Upper lobe of right lung (tissue), 1 donor: Measurements from ENCODE around the gene DNAJB8. TPM values are rescaled to one million over a fixed set of nuclear protein-coding genes. Genes with fewer than 3 reads are reported as not detected.

Source experiments
- ATAC-seq: fragments of 200-7000 bp; cut with Tn5 transposase; one replicate; pipeline ENCODE4 v1.9.1; 2020; ENCODE audit warnings: mild to moderate bottlenecking, moderate library complexity
- DNase-seq: peaks from one replicate; pipeline ENCODE4 v3.0.0-alpha.2; 2020
- H3K27ac ChIP-seq: fragments of 200-600 bp; one replicate; pipeline ENCODE4 v1.8.0; 2022
- H3K27me3 ChIP-seq: fragments of 200-600 bp; one replicate; pipeline ENCODE4 v1.8.0; 2022; ENCODE audit warnings: mild to moderate bottlenecking
- H3K36me3 ChIP-seq: fragments of 200-600 bp; one replicate; pipeline ENCODE4 v1.8.0; 2022
- H3K4me1 ChIP-seq: fragments of 200-600 bp; one replicate; pipeline ENCODE4 v1.8.0; 2022
- H3K4me3 ChIP-seq: fragments of 200-600 bp; one replicate; pipeline ENCODE4 v1.8.0; 2022; ENCODE audit warnings: mild to moderate bottlenecking
- H3K9me3 ChIP-seq: fragments of 200-600 bp; one replicate; pipeline ENCODE4 v1.8.0; 2022
- CTCF ChIP-seq: fragments of 200-600 bp; IDR thresholded peaks from one replicate; pipeline ENCODE4 v1.8.0; 2022; ENCODE audit warnings: antibody characterized with exemption
- intact Hi-C: fragments of 100-400 bp; cut with DNase I; formaldehyde crosslinking; loops from one replicate; pipeline ENCODE4 v1.11.0; 2022
- total RNA-seq: library from RNA; stranded (reverse); fragmentation: NEBNext Ultra II Directional; extraction: Animal tissue kit (Norgen Biotek cat#: 25700); gene quantifications from one replicate; pipeline ENCODE4 v1.2.1, GENCODE V29; 2021
- donor health status: DM: no; HTN: yes; CAD: no; lungs with severe emphysema.

The DNAJB8 gene
- total RNA-seq, 1 donor from 2014 or later = not detected

- Histone ChIP-seq H3K27ac (peak overlapping the region; percentile 85), H3K4me1 (peaks cover 36% of the 10 kb centered on the region), H3K9me3 (no peaks in the 10 kb centered on the region), H3K27me3 (peaks cover 98% of the 10 kb centered on the region), H3K4me3 (peak overlapping the region; percentile 60), H3K36me3 (no peaks in the 10 kb centered on the region)
- intact Hi-C loops = loop anchor here (10.0 kb wide), 1 partner anchor 84 kb away; no protein-coding TSS in a partner anchor
- DNase-seq (peak; percentile 34), ATAC-seq (no peak)
- TF ChIP-seq CTCF = no peak
Measured at GRCh38 chr3:128490915-128491690, 24.4 kb upstream of the DNAJB8 start.

- Histone ChIP-seq H3K4me1 (peaks cover 36% of the 10 kb centered on the region), H3K27ac (peak overlapping the region; percentile 85), H3K4me3 (peak overlapping the region; percentile 60), H3K36me3 (no peaks in the 10 kb centered on the region), H3K9me3 (no peaks in the 10 kb centered on the region), H3K27me3 (peaks cover 98% of the 10 kb centered on the region)
- peak; percentile 62 for DNase-seq
- intact Hi-C loops = loop anchor here (10.0 kb wide), 1 partner anchor 84 kb away; no protein-coding TSS in a partner anchor
- ATAC-seq = no peak
- TF ChIP-seq CTCF = no peak
Measured at GRCh38 chr3:128490650-128490914, 23.9 kb upstream of the DNAJB8 start.

- DNase-seq = peak; percentile 69
- Histone ChIP-seq H3K27ac (peak overlapping the region; percentile 85), H3K36me3 (no peaks in the 10 kb centered on the region), H3K4me3 (peak overlapping the region; percentile 60), H3K9me3 (no peaks in the 10 kb centered on the region), H3K27me3 (peaks cover 99% of the 10 kb centered on the region), H3K4me1 (peaks cover 36% of the 10 kb centered on the region)
- intact Hi-C loops = loop anchor here (10.0 kb wide), 1 partner anchor 85 kb away; no protein-coding TSS in a partner anchor
- peak; percentile 2 for ATAC-seq
- no peak for TF ChIP-seq CTCF
Measured at GRCh38 chr3:128489927-128490649, 23.4 kb upstream of the DNAJB8 start.

- H3K4me3 ChIP-seq = peak overlapping the region; percentile 60
- no peaks in the 10 kb centered on the region for H3K36me3 ChIP-seq
- intact Hi-C loops = no loop called here
- ATAC-seq (no peak), DNase-seq (no peak)
- H3K4me1 ChIP-seq = peaks cover 36% of the 10 kb centered on the region
- H3K27ac ChIP-seq = peak overlapping the region; percentile 85
- H3K27me3 ChIP-seq = peaks cover 100% of the 10 kb centered on the region
- H3K9me3 ChIP-seq = no peaks in the 10 kb centered on the region
- no peak for TF ChIP-seq CTCF
Measured at GRCh38 chr3:128489674-128489926, 22.9 kb upstream of the DNAJB8 start.

GRCh38 chr3:128488991-128489673 is 22.4 kb upstream of the DNAJB8 start:
- no peaks in the 10 kb centered on the region for H3K36me3 ChIP-seq
- ATAC-seq (peak; percentile 6), DNase-seq (peak; percentile 70)
- no peak for TF ChIP-seq CTCF
- H3K9me3 ChIP-seq = no peaks in the 10 kb centered on the region
- peak overlapping the region; percentile 85 for H3K27ac ChIP-seq
- peak overlapping the region; percentile 60 for H3K4me3 ChIP-seq
- peaks cover 36% of the 10 kb centered on the region for H3K4me1 ChIP-seq
- intact Hi-C loops = no loop called here
- peaks cover 100% of the 10 kb centered on the region for H3K27me3 ChIP-seq
